OCI-LY1 (cell line): Measurements from ENCODE around the gene SLU7.

Experiments used
- H2AFZ ChIP-seq: fragments of 200-600 bp; sonication (generic), shearing (Covaris generic); 2 replicates; pipeline ENCODE4 v1.6.0; 2014; ENCODE audit warnings: antibody characterized with exemption, mild to moderate bottlenecking, low read length
- H3F3A ChIP-seq: fragments of 200-600 bp; sonication (generic), shearing (Covaris generic); 2 replicates; pipeline ENCODE4 v1.6.0; 2014; ENCODE audit warnings: mild to moderate bottlenecking, antibody characterized with exemption, low read length, moderate library complexity; ENCODE audit not compliant: insufficient read depth
- H3K27ac ChIP-seq: fragments of 200-600 bp; sonication (generic); 2 replicates; pipeline ENCODE4 v1.5.1; 2014; ENCODE audit warnings: low read length, mixed run types, mild to moderate bottlenecking, low read depth; ENCODE audit not compliant: poor library complexity, severe bottlenecking
- H3K27me3 ChIP-seq: fragments of 200-600 bp; sonication (generic); 2 replicates; pipeline ENCODE4 v1.6.0; 2014; ENCODE audit warnings: antibody characterized with exemption, mild to moderate bottlenecking, low read length, moderate library complexity; ENCODE audit not compliant: insufficient read depth
- H3K36me3 ChIP-seq: fragments of 200-600 bp; sonication (generic); 2 replicates; pipeline ENCODE4 v1.6.1; 2014; ENCODE audit warnings: mild to moderate bottlenecking, antibody characterized with exemption, low read length, moderate library complexity, mixed read lengths; ENCODE audit not compliant: insufficient read depth
- H3K4me1 ChIP-seq: fragments of 200-600 bp; sonication (generic); 2 replicates; pipeline ENCODE4 v1.5.1; 2014; ENCODE audit warnings: mild to moderate bottlenecking, low read length, moderate library complexity; ENCODE audit not compliant: insufficient read depth, severe bottlenecking
- H3K4me2 ChIP-seq: fragments of 200-600 bp; sonication (generic), shearing (Covaris generic); 2 replicates; pipeline ENCODE4 v1.6.1; 2014; ENCODE audit warnings: low read length
- H3K4me3 ChIP-seq: fragments of 200-600 bp; sonication (generic); 2 replicates; pipeline ENCODE4 v1.5.1; 2014; ENCODE audit warnings: low read length, low read depth, mild to moderate bottlenecking, mixed read lengths; ENCODE audit not compliant: poor library complexity, severe bottlenecking
- H3K79me2 ChIP-seq: fragments of 200-600 bp; shearing (Covaris generic); 2 replicates; pipeline ENCODE4 v1.6.1; 2016; ENCODE audit warnings: mixed run types, low read length, mixed read lengths; ENCODE audit not compliant: insufficient read depth
- H3K9ac ChIP-seq: fragments of 200-600 bp; sonication (generic), shearing (Covaris generic); 2 replicates; pipeline ENCODE4 v1.6.1; 2014; ENCODE audit warnings: mild to moderate bottlenecking, low read length, mixed read lengths
- H3K9me2 ChIP-seq: fragments of 200-600 bp; sonication (generic), shearing (Covaris generic); 2 replicates; pipeline ENCODE4 v1.6.1; 2014; ENCODE audit warnings: low read depth, mild to moderate bottlenecking, low read length, mixed read lengths
- H3K9me3 ChIP-seq: fragments of 200-600 bp; shearing (Covaris generic); 2 replicates; pipeline ENCODE4 v1.6.1; 2014; ENCODE audit warnings: low read length, mixed read lengths
- H4K20me1 ChIP-seq: fragments of 200-600 bp; sonication (generic), shearing (Covaris generic); 2 replicates; pipeline ENCODE4 v1.6.0; 2016; ENCODE audit warnings: mild to moderate bottlenecking, low read length; ENCODE audit not compliant: insufficient read depth
- EZH2 ChIP-seq: fragments of 200-600 bp; sonication (generic), shearing (Covaris generic); IDR thresholded peaks from 2 replicates; pipeline ENCODE4 v1.8.0; 2017; ENCODE audit warnings: borderline replicate concordance, mixed run types, mild to moderate bottlenecking, antibody characterized with exemption, low read length, moderate library complexity, mixed read lengths
- TF ChIP-seq, protein P1 (sequence below): fragments of 200-600 bp; sonication (generic), shearing (Covaris generic); IDR thresholded peaks from 2 replicates; pipeline ENCODE4 v1.5.1; 2017; ENCODE audit warnings: mild to moderate bottlenecking, antibody characterized with exemption, low read length, moderate library complexity, mixed read lengths

SLU7 gene

GRCh38 chr5:160418561-160419457, at the start of gene SLU7:
TSS of gene SLU7 (minus strand) at chr5:160419081. CDS start at chr5:160415294, 3,787 bp downstream.
- Histone ChIP-seq H3K27ac (peak within 1 kb of the TSS; percentile 93), H3K9ac (peak within 1 kb of the TSS; percentile 82), H3K4me1 (peaks cover 57% of the 10 kb centered on the region), H3K79me2 (peaks cover 47% of the 10 kb centered on the region), H3K36me3 (peaks cover 33% of the 10 kb centered on the region; the same call in 1 of the 2 replicates), H3F3A (no peaks in the 10 kb centered on the region), H4K20me1 (no peaks in the 10 kb centered on the region), H2AFZ (peak within 1 kb of the TSS; percentile 27; the same call in 1 of the 2 replicates), H3K4me2 (peak within 1 kb of the TSS; percentile 72), H3K9me2 (no peaks in the 10 kb centered on the region), H3K4me3 (peak within 1 kb of the TSS; percentile 90), H3K27me3 (no peaks in the 10 kb centered on the region), H3K9me3 (no peaks in the 10 kb centered on the region)
- TF ChIP-seq, protein P1, sequence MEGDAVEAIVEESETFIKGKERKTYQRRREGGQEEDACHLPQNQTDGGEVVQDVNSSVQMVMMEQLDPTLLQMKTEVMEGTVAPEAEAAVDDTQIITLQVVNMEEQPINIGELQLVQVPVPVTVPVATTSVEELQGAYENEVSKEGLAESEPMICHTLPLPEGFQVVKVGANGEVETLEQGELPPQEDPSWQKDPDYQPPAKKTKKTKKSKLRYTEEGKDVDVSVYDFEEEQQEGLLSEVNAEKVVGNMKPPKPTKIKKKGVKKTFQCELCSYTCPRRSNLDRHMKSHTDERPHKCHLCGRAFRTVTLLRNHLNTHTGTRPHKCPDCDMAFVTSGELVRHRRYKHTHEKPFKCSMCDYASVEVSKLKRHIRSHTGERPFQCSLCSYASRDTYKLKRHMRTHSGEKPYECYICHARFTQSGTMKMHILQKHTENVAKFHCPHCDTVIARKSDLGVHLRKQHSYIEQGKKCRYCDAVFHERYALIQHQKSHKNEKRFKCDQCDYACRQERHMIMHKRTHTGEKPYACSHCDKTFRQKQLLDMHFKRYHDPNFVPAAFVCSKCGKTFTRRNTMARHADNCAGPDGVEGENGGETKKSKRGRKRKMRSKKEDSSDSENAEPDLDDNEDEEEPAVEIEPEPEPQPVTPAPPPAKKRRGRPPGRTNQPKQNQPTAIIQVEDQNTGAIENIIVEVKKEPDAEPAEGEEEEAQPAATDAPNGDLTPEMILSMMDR, result no peak
- TF ChIP-seq EZH2, result no peak

DNA sequence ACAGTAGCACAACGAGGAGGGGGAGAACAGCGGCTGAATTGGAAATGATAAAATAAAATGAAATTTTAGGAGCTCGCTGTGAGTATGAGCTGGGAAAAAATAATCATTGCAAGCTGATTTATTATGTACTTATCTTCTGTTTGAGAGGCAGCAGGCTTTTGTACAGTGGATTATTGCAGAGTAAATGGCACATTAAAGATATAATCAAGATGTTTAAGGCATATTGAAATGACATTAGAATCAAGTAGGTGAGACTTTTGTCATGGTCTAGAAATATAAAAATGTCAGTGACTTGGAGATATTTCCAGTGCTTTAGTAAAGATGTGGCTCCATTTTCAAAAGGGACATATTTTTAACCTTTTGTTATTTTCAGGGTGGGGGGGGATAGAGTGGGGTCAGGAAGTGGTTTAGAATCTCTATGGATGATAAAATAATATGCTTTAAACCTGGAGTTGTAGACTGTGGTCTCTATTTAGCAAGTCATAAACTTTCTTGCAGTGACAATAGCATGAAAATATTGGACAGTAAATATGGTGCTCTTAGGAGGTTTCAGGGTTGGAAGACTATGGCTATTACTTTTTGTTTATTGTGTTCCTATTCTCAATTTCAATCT, 49.6 kb upstream of the SLU7 start:
- Histone ChIP-seq H3K9ac (peak overlapping the region; percentile 77), H3K4me2 (peak overlapping the region; percentile 94), H4K20me1 (no peaks in the 10 kb centered on the region), H3K4me3 (peak overlapping the region; percentile 88), H3K27me3 (no peaks in the 10 kb centered on the region), H3K27ac (peak overlapping the region; percentile 86), H3K9me3 (no peaks in the 10 kb centered on the region), H3K9me2 (no peaks in the 10 kb centered on the region), H3K4me1 (peaks cover 81% of the 10 kb centered on the region), H3F3A (no peaks in the 10 kb centered on the region), H3K36me3 (peaks cover 11% of the 10 kb centered on the region), H2AFZ (no peak overlapping the region), H3K79me2 (peaks cover 53% of the 10 kb centered on the region)
- TF ChIP-seq, protein P1, result no peak
- TF ChIP-seq EZH2, result no peak

- no peaks in the 10 kb centered on the region for H3F3A ChIP-seq
- TF ChIP-seq EZH2, result no peak
- TF ChIP-seq, protein P1, result no peak
- H3K4me3 ChIP-seq, result peak overlapping the region; percentile 88
- peaks cover 76% of the 10 kb centered on the region for H3K4me1 ChIP-seq
- H3K36me3 ChIP-seq, result peaks cover 6% of the 10 kb centered on the region; the same call in 1 of the 2 replicates
- H3K79me2 ChIP-seq, result peaks cover 46% of the 10 kb centered on the region
- H2AFZ ChIP-seq, result no peak overlapping the region
- H3K9me2 ChIP-seq, result no peaks in the 10 kb centered on the region
- H4K20me1 ChIP-seq, result no peaks in the 10 kb centered on the region
- no peaks in the 10 kb centered on the region for H3K9me3 ChIP-seq
- H3K27ac ChIP-seq, result peak overlapping the region; percentile 86
- peak overlapping the region; percentile 94 for H3K4me2 ChIP-seq
- peak overlapping the region; percentile 77 for H3K9ac ChIP-seq
- H3K27me3 ChIP-seq, result no peaks in the 10 kb centered on the region
These were observed 48.9 kb upstream of the SLU7 start for GRCh38 chr5:160467555-160468362.
